Lower lobe of right lung (tissue), 2 donors: Measurements from ENCODE around the gene SFTPD. TPM values are rescaled to one million over a fixed set of nuclear protein-coding genes. Genes with fewer than 3 reads are reported as not detected.
A peak's percentile ranks its signal among the peaks of the same experiment; 100 is the strongest.

ENCODE experiments used
- ATAC-seq, 2 donors: fragments of 200-7000 bp; cut with Tn5 transposase; one replicate each; pipeline ENCODE4 v1.9.1; 2020 to 2022; ENCODE audit warnings: mild to moderate bottlenecking in 2 of 2, moderate library complexity in 2 of 2
- DNase-seq: peaks from one replicate; pipeline ENCODE4 v3.0.0-alpha.2; 2020
- H3K27ac ChIP-seq: fragments of 200-600 bp; one replicate; pipeline ENCODE4 v1.8.0; 2022
- H3K27me3 ChIP-seq: fragments of 200-600 bp; one replicate; pipeline ENCODE4 v1.8.0; 2022; ENCODE audit warnings: low read depth
- H3K36me3 ChIP-seq: fragments of 200-600 bp; one replicate; pipeline ENCODE4 v1.8.0; 2022; ENCODE audit warnings: mild to moderate bottlenecking
- H3K4me1 ChIP-seq: fragments of 200-600 bp; one replicate; pipeline ENCODE4 v1.8.0; 2022
- H3K4me3 ChIP-seq: fragments of 200-600 bp; one replicate; pipeline ENCODE4 v1.8.0; 2022; ENCODE audit warnings: mild to moderate bottlenecking
- H3K9me3 ChIP-seq: fragments of 200-600 bp; one replicate; pipeline ENCODE4 v1.8.0; 2022
- CTCF ChIP-seq: fragments of 200-600 bp; IDR thresholded peaks from one replicate; pipeline ENCODE4 v1.8.0; 2022; ENCODE audit warnings: antibody characterized with exemption, mild to moderate bottlenecking
- intact Hi-C: fragments of 100-400 bp; cut with DNase I; formaldehyde crosslinking; loops from one replicate; pipeline ENCODE4 v1.11.0; 2022
- total RNA-seq: library from RNA; stranded (reverse); fragmentation: NEBNext Ultra II Directional; extraction: Animal tissue kit (Norgen Biotek cat#: 25700); gene quantifications from one replicate; pipeline ENCODE4 v1.2.1, GENCODE V29; 2021
- donor health status: DM: no; HTN: yes; CAD: no; lungs with severe emphysema.

The SFTPD gene
- total RNA-seq, 1 donor from 2014 or later: 630 TPM

DNA sequence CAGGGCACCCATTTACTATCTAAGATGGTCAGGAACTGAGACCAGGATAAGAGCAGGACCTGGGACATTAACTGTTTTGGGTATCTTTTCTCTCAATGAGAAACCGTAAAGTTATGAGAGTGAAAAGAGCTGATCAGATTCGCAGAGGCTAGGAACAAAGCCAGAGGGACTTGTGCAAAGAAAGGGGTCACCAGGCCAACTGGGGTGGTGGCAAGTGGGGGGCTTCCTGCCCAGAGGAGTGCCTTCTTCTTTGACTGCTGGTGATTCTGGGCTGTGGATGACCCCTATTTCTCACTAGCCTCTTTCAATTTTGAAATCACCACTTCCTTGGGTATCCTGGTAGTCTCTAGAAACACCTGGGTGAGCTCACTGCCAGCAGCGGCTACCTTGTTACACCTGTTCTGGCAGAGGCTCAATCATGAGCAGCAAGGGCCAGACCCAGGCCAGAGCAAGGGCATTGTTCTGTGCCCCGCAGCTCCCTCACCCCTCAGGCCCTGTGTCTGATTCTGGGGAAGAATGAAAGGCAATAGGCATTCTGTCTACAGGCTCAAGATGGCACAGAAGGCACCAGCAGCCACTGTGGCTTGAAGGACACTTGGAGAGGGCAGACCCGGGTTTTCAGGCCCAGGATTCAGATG lies 999 bp downstream of the SFTPD start:
- peaks cover 5% of the 10 kb centered on the region for H3K4me1 ChIP-seq
- peaks cover 4% of the 10 kb centered on the region for H3K9me3 ChIP-seq
- peak overlapping the region; percentile 77 for H3K27ac ChIP-seq
- ATAC-seq (peak; percentile 54 to 63), DNase-seq (no peak)
- intact Hi-C loops: no loop called here
- no peaks in the 10 kb centered on the region for H3K27me3 ChIP-seq
- H3K4me3 ChIP-seq: peak overlapping the region; percentile 49
- TF ChIP-seq CTCF: no peak
- H3K36me3 ChIP-seq: peaks cover under 1% of the 10 kb centered on the region

GRCh38 chr10:79947083-79947415 lies 1.9 kb downstream of the SFTPD start:
- peaks cover 4% of the 10 kb centered on the region for H3K36me3 ChIP-seq
- H3K27me3 ChIP-seq: no peaks in the 10 kb centered on the region
- intact Hi-C loops: no loop called here
- no peaks in the 10 kb centered on the region for H3K9me3 ChIP-seq
- ATAC-seq (peak; percentile 15 to 16), DNase-seq (no peak)
- H3K4me1 ChIP-seq: peaks cover 5% of the 10 kb centered on the region
- TF ChIP-seq CTCF: no peak
- no peak overlapping the region for H3K27ac ChIP-seq
- peak overlapping the region; percentile 49 for H3K4me3 ChIP-seq

DNA sequence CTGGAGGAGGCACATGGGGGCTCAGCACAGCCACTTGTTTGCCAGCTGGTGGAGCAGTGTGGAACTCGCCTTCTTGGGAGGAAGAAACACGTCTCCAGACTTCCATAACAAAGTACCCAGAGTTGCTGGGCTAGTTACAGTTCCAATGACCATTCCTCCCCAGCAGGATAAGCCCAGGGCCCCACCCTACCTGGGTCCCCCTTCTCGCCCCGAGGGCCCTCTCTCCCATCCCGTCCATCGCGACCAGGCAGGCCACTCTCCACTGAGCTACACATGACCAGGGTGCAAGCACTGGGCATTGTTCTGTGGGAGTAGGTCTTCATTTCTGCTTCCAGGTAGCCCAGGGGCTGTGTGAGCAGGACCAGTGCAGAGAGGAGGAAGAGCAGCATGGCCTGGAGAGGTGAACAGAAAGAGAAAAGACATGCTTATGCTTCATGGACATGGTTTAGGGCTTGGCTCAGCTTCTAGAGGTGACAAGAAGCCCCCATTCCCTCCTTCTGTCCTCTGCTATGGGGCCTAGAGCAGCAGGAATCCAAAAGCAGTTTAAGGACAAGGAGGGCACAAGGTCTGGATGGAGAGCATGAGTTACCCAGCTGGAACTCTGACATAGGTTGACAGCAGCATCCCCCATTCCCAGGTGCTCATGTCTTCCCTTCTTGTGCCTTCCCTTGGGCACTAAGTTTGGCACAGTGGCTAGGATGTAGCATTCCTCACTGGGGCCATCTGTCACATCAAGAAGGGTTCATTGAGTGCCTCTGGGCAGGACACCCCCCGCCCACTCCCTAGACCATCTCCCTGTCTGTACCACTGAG lies 2.4 kb downstream of the SFTPD start:
- no peaks in the 10 kb centered on the region for H3K9me3 ChIP-seq
- H3K36me3 ChIP-seq: peaks cover 4% of the 10 kb centered on the region
- TF ChIP-seq CTCF: no peak
- ATAC-seq: no peak
- peak overlapping the region; percentile 49 for H3K4me3 ChIP-seq
- no peaks in the 10 kb centered on the region for H3K27me3 ChIP-seq
- intact Hi-C loops: no loop called here
- no peak overlapping the region for H3K27ac ChIP-seq
- DNase-seq: no peak
- peaks cover 5% of the 10 kb centered on the region for H3K4me1 ChIP-seq

- peaks cover 5% of the 10 kb centered on the region for H3K4me1 ChIP-seq
- TF ChIP-seq CTCF: no peak
- no peak for DNase-seq
- intact Hi-C loops: no loop called here
- H3K9me3 ChIP-seq: no peaks in the 10 kb centered on the region
- no peaks in the 10 kb centered on the region for H3K27me3 ChIP-seq
- no peak overlapping the region for H3K27ac ChIP-seq
- ATAC-seq: no peak
- H3K4me3 ChIP-seq: no peak overlapping the region
- peaks cover 4% of the 10 kb centered on the region for H3K36me3 ChIP-seq
Measured at GRCh38 chr10:79944428-79945395, 4.2 kb downstream of the SFTPD start.

DNA sequence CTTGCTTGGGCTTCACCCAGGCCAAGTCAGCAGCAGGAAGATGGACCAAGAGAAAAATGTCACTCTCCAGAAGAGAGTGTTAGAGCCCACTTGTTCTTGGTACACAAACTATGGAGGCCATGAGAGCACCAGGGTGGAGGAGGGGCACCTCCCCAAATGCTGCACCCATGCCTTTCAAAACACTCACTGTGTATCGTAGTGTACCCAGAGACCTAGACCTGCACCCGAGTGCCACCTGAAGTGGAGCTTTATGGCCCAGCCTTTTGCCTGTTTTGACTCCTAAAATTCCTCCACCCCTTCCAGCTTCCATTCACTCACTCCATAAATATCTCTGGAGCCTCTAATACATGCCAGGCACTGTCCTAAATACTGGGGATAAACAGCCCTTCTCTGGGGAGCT lies 5.0 kb downstream of the SFTPD start:
- DNase-seq (no peak), ATAC-seq (no peak)
- no peak overlapping the region for H3K4me3 ChIP-seq
- peaks cover 4% of the 10 kb centered on the region for H3K36me3 ChIP-seq
- no peaks in the 10 kb centered on the region for H3K27me3 ChIP-seq
- H3K4me1 ChIP-seq: peaks cover 12% of the 10 kb centered on the region
- intact Hi-C loops: no loop called here
- no peak for TF ChIP-seq CTCF
- no peak overlapping the region for H3K27ac ChIP-seq
- no peaks in the 10 kb centered on the region for H3K9me3 ChIP-seq
